Fibroblast of gingiva (primary cell): ENCODE results near the gene APP.

Experiments
- DNase-seq: peaks from one replicate; pipeline ENCODE4 v3.0.0-alpha.2; 2011; ENCODE audit warnings: low read depth

APP gene

DNA sequence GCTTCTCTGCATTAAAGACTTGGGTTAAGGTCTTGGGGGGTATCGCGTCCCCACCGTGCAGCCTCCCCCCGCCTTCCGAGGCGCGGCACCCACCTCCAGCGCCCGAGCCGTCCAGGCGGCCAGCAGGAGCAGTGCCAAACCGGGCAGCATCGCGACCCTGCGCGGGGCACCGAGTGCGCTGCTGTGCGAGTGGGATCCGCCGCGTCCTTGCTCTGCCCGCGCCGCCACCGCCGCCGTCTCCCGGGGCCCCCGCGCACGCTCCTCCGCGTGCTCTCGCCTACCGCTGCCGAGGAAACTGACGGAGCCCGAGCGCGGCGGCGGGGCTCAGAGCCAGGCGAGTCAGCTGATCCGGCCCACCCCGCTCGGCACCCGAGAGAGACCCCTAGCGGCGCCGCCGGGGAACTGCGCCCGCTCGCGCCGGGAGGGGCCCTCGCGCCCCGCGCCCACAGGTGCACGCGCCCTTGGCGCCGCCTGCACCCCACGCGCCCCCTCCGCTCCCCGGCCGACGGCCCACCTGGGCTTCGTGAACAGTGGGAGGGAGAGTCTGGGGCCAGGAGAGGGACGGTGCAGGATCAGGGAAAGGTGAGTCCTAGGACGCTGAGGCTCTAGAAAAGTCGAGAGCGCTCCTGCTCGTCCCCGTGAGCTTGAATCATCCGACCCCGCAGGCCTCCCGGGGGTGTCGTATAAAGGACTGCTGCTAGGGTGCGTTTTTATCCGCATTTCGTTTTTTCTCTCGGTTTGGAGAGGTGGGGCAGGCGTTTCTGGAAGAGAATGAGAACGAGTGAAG lies at the start of gene APP:
TSS of gene APP (minus strand) at position 300 of the 787 bp plus-strand sequence. CDS start at position 150, 150 bp downstream.
- peak; percentile 74 for DNase-seq

DNA sequence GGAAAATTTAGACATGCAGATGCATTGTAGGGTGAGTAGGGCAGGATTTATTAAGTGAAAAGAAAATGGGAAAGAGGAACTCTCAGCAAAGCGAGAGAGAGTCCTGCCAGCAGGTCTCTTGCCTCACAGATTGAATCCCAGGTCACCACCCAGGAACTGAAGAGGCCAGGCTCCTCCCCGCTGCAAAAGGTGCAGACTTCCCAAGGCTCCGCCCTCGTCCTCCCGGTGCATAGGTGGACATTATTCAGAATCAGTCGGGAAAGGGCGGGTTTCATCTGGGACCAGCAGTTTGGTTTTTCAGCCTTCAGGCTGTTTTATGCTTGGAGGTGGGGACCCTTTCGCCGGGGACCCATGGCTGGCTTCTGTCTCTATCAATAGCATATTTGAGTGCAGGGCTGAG lies 41.6 kb upstream of the APP start:
- DNase-seq, result no peak

DNA sequence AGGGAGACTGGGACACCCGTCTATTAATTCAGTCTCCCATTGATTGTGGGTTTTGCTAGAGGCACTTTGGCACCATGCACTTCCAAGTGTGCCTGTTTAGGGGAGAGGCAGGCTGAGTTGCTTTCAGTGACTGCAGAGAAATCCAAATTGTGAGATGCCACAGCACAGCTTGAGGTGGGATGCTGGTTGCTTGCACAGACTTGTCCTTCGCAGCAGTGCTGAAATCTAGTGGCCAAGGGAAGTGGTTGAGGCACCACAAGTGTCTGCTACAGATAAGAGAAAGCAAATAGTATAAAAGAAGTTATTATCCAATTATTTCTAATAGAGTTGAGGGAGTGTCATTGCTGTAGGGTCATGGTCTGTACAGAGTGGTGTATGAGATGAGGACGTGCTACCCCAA lies 40.0 kb upstream of the APP start:
- no peak for DNase-seq

DNA sequence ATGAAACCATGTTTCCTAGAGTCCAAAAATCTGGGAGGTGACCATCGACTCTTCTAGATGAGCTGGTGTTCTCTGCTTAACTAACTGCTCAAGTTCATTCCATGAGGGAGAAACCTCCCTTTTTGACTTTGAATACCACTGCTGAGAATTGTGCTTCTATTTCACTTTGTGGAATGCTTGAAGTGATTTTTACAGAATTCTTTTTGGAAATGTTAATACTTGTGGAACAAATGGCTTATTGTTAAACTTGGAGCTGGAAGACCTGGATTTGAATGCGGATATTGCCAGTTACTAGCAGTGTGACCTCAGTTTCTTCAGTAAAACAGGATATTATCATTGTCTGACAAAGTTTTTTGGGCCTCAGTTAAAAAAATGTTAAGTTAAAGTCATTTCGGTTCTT lies 36.5 kb upstream of the APP start:
- no peak for DNase-seq

DNA sequence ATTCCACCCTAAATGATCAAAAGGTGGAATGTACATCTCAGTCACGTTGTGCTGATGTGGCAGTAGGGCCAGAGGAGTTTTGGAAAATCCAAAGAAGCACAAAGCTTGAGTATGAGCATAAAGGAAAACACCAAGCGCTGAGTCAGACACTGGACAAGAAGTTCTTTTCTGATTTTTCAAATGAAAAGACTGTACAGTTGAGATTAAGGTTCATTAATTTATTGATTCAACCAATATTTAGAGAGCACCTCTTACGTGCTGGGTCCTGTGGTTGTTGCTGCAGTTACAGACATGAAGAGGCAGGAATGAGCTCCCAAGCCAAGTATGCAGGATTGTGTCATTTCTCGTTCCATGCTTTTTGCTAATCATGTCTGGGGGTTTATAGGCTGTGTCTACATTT lies 28.9 kb upstream of the APP start:
- DNase-seq, result peak; percentile 28

DNA sequence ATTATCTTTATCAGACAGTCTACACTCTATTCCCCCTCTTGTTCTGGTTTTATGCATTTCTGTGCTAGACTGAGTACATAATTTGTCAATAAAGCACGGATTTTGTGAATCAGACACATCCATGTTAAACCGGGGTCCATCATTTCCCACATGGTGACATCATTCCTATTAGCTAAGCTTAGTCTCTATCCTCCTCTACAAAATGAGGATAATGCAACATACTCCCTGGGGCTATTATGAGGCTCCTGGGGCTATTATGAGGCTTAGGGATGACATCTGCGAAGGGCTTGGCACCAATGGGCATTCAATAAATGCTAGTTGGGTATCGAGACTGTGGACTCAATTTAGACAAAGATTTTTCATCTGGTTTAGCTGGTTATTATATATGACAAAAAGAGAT lies 25.1 kb upstream of the APP start:
- DNase-seq, result no peak

DNA sequence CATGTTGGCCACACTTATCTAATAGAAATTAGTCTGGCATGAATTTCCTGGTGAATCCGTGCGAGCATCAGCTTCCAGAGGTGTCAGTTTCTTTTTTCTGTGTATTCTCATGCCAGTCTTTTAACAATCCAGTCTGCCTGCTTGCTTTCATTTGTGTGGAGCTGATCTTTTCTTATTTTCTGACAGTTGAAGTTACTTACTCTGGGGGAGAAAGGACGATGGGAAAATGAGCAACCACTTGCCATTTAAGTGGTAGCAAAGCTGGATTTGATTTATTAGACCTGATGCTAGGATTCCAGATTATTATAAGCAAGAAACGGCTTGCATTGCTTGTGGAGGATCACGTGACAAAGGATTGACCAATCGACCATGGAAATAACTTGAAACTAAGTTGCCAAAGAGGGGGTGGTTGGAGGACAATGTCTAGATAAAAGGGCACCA lies 24.3 kb upstream of the APP start:
- peak; percentile 74 for DNase-seq

DNA sequence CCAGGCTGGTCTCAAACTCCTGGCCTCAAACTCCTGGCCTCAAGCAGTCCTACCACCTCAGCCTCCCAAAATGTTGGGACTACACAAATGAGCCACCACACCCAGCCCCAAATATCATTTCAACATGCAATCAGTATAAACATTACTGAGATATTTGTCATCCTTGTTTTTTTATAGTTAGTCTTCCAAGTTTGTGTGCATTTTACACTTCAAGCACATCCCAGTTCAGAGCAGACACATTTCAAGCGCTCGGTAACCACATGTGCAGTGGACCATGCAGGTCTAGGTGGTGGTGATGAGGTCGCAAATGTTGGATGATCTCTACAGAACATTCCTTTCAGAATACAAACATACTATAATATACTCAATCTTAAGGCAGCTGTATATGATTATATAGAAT lies 23.8 kb upstream of the APP start:
- DNase-seq, result peak; percentile 21

DNA sequence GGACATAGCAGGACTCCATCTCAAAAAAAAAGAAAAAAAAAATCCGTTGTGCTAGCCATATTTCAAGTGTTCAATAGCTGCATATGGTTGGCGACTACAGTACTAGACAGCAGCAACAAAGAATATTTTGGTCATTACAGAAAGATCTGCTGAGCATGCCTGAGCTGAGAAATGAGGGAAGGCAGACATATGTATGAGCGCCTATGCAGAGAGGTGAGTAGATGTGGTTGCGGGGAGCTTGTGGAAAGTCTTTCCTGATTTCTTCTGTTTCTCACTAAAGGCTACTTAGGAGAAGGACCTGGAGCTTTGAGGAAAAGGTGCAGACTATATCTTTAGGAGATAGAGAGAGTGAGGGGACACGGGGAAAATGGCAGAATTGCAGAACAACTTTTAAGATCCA lies 21.0 kb upstream of the APP start:
- no peak for DNase-seq

DNA sequence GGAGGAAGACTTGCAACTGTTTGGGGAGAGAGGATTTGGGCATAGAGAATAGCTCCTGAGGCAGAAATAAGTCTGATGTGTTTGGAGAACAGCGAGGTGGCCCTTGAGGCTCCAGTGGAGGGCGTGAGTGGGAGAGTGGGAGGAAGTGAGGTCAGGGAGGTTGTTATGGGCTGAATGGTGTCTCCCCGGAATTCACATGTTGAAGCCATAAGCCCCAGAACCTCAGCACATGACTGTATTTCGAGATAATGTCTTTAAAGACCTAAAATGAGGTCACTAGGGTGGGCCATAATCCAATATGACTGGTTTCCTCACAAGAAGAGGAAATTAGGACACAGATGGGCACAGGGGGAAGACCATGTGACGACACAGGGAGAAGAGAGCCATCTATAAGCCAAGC lies 17.9 kb upstream of the APP start:
- DNase-seq, result no peak

DNA sequence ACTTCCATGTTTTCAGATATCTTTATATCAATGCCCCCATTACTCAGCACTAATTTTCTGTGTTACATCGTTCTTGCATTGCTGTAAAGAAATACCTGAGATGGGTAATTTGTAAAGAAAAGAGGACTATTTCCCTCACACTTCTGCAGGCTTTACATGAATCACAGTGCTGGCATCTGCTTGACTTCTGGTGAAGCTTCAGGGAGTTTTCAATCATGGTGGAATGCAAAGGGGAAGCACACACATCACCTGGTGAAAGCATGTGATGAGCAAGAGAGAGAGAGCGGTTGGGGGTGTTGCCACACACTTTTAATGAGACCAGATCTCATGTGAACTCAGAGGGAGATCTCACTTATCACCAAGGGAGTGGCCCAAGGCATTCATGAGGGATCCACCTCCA lies 14.9 kb upstream of the APP start:
- no peak for DNase-seq

DNA sequence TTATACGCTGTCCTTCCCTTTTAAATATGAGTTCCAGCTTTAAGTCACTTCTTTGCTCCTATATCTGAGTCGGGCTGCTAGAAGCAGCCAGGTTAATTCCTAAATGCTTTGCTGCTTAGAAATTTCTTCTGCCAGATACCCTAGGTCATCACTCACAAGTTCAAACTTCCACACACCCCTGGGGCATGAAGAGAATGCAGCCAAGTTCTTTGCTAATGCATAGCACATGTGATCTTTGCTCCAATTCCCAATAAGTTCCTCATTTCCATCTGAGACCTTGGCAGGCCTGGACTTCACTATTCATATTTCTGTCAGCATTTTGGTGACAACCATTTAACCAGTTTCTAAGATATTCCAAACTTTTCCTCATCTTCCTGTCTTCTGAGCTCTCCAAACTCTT lies 14.5 kb upstream of the APP start:
- DNase-seq, result peak; percentile 60

DNA sequence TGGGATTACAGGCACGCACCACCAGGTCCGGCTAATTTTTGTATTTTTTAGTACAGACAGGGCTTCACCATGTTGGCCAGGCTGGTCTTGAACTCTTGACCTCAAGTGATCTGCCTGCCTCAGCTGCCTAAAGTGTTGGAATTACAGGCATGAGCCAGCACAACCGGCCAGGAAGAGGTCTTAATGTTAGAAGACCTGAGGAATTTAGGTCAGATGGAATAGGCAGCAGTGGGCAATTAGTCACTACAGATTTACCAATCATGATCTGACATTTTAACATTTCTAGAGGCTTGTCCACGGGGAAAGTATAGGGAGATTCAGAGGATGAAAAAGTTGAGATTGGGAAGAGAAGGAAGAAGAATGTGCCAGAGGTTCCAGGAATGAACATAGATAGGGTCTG lies 8.9 kb upstream of the APP start:
- DNase-seq, result no peak

DNA sequence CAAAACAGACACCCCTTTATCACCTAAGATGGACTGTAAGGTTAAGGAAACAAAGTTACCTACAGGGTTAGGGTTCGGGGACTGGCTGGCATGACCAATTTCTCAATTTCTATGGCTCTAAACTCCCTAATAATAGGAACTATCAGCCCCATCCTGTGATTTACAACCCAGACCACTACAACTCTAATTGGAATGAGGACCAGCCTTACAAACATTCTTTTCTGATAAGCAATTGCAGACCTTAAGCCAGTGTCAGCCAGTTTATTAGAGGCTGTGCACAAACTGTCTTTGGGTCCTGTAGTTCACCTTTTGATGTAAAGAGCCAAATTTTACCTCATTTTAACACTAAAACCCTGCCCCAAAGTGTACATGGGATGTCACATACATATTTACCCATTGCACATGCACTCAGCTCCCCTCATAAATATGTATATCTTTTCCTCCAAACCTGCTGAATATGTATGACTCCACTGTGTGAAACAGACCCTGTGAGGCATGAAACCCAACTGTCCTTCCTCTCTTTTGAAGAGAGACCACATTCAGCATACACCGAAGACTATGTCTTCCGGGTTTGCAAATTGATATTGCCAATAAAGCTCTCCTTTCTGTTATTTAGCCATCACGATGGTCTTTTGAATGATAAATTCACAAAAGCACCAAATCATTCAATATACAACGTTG lies 7.3 kb upstream of the APP start:
- no peak for DNase-seq

DNA sequence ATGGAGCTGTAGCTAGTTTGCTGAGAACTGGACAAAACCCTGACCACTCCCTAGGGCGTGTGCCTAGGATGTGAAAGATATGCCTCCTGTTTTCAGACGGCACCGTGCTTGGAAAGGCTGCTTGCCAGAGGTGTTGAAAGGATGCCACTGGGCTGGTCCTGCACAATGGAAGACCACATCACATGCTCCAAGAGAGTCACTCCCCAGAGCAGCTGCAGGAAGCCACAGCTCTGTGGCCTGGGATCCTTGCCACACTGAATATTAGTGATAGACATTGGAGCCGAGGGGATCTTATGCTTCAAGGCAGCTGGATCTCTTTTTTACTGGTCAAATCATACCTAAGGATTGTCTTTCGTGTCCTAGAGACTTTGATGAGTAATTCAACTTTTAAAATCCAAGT lies 6.6 kb upstream of the APP start:
- no peak for DNase-seq

DNA sequence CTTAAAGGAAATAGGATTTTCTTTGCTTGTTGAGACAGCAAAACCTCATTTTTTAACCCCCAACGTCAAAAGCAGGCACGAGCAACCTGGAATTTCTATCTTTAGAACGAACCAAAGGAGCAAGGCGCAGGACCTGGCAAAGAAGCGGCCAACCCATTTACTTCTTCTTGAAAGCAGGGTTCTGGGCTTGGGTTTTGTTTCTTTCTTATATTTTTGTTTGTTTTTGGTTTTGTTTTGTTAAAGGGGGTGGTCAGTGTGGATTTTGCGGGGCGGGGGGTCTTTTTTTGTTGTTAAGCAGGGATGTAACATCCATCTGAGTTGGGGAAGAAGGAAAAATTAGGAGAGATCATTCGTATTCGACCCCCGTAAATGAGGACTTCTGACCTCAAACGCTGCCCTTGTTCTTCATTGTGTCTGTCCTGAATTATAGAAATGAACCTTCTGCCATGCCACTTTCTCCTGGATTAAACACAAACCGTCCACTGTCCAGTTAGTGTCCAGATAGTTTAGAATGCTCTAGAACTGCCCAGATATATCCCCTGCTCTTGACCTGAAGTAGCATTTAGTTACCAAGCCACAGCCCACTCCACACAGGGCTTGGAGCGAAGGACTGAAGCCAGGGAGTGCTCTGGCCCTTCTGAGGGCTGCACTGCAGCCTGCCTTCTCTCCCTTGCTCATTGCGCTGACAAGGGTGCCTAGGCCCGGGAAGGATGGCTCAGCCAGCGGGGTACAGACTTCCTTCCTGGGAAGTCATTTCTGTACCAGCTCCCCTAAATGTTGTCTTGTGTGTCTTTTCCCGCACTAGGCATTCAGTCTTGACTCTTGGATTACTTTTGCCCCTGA lies 909 bp upstream of the APP start:
- no peak for DNase-seq

DNA sequence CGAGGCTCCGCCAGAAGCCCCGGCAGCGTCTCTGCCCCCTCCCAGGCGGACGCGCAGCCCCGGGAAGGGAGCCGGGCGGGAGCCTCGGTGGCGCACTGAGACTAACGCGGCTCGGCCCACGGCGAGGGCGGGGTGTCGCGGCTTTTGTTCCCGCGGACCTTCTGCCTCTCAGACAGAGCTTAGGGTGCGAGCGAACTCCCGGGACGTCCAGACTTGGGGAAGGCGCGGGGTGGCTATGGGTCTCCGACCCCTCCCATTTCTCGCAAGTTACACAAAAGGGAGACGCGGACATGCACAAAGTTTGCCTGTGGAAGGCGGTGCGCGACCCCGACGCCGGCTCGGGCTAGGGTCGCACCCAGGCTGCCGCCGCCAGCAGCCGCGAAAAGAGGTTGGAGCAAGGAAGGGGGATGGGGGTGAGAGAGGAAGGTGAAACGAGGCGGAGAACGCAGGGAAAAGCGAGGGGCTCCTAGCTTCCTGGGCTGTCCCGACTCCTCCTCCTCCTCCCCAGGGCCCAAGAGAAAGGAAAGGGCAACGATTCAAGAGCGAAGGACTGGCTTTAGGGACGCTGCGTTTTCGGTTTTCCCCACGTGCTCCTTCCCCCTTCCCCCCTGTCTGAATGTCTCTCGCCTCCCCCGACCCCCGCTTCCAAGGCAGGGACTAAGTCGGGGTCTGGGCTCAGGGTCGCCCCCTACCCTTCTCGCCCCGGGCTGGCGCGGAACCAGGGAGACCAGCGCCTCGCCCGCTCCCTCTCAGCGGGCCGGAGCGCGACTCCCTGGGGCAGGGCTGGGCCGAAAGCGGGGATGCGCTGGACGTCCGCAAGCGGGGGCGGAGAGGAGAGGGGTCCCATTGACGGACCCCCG lies 729 bp downstream of the APP start:
- DNase-seq, result peak; percentile 67

DNA sequence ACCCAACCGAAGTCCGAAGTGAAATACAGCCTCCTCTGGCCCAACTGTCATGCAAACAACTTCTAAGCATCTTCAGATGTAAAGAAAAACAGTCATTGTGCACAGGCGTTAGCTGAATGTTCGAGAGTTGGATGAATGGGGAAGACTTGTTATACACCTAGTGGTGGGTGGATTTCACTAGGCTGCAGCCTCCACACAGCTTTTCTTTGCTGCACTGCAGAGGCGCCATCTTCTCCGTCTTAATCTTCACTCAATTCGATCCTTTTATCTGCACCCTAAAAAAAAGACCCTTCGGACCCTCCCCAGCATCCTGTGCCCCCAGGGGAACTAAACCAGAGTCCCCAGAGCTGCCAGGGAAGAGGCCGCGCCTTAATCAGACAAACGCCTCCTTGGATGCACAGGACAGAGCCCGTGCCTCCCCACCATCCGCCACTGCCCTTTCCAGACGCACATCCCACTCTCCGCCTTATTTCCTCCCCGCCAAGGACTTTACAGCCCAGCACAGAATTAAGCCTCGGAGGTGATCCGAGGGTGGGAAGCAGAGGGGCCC lies 1.4 kb downstream of the APP start:
- peak; percentile 70 for DNase-seq

DNA sequence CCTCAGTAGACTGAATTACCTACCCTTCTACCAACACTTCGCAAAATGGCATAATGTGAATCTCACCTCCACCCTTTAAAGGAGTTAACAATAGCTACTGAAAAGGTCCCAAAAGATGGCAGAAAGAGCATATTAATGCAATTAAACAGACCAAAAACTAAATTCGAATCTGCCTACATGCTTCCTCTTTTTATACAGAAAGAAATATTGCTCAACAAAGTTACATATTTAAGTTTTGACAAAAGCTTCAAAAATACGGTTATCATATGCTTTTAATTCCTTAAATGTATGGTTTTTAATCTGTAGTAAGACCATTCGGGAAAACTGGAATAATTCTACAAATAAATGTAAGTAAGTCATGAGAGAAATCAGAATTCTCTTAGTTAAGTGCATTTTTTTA lies 2.2 kb downstream of the APP start:
- DNase-seq, result no peak

DNA sequence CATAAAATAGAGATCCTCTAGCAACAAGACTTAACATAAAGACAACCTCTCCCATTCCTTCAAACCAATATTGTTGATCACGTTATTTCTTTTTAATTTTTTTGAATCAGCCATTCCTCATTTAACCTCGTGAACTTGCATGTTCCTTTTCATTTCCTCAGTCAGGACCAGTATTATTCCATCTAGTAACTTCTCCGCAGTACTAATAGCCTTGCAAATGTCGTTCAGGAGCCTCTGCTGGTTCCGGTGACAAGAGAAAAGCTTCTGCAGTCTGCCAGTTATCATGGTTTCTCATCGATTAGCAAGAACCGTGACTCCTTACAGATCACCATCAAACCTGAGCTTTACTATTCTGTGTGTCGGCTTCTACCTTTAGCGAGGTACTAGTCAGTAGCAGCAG lies 3.0 kb downstream of the APP start:
- no peak for DNase-seq

DNA sequence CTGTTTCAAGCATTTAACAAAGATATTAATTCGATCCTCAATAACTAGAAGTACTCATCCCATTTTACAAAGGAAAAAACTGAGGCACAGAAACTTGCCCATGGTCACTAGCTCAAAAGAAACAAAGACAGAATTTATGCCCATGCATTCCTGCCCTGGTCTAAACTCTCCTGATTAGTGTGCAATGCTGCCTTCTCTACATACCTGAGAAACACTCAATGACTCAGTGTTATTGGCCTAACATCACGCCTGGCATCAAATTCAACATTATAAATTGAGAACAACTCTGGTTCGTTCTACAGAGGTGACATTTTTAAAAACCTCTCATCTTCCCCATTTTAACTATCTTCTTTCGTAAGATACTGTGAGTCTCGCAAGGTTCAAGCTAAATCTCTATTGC lies 5.2 kb downstream of the APP start:
- no peak for DNase-seq

DNA sequence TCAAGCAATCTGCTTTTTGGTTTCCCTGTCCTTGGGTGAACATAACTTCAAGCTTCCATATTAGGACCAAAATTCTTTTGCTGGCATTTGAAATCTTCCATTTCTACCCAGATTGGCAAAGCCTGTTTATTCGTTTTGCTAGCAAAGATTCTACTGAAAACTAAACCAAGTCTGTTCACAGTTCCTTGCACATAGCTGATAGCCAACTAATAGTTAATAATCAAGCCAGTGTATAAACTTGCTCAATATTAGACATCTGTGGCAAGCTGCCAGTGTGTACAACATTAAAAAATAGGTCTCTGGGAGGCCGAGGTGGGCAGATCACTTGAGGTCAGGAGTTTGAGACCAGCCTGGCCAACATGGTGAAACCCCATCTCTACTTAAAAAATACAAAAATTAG lies 6.3 kb downstream of the APP start:
- DNase-seq, result no peak
